ENCODE data around the gene PNMA6E.

Gene PNMA6E

DNA sequence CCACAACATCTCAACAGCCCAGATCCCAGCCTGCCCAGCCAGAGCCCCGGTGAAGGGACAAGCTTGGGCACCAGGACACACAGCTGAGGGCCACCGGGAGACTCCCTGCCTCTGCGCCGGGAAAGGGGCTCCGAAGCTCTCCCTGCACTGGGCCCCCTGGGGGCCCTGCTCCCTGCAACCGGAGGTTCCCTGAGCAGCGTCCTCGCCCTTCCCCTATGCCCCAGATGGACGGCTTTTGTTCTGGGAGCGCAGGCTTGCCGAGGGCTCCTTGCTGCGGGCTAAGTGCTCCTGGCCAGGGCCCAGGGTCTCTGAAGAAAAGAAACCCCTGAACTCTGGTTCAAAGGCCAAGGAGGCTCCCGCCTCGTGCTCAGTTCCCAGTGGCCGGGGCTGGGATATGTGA lies 9.2 kb upstream of the PNMA6E start:
- no peak for DNase-seq (ENCODE audit: low read depth)
- TF ChIP-seq, protein P1, sequence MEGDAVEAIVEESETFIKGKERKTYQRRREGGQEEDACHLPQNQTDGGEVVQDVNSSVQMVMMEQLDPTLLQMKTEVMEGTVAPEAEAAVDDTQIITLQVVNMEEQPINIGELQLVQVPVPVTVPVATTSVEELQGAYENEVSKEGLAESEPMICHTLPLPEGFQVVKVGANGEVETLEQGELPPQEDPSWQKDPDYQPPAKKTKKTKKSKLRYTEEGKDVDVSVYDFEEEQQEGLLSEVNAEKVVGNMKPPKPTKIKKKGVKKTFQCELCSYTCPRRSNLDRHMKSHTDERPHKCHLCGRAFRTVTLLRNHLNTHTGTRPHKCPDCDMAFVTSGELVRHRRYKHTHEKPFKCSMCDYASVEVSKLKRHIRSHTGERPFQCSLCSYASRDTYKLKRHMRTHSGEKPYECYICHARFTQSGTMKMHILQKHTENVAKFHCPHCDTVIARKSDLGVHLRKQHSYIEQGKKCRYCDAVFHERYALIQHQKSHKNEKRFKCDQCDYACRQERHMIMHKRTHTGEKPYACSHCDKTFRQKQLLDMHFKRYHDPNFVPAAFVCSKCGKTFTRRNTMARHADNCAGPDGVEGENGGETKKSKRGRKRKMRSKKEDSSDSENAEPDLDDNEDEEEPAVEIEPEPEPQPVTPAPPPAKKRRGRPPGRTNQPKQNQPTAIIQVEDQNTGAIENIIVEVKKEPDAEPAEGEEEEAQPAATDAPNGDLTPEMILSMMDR (IDR thresholded peaks at IDR 0.05; ENCODE audit: low read depth, low read length, missing control alignments): no peak
- in situ Hi-C loops (cut with HindIII; ENCODE audit: low sequenced_read_pairs): no loop called here
- H3K4me3 ChIP-seq (ENCODE audit: low read depth, low read length): no peak overlapping the region

DNA sequence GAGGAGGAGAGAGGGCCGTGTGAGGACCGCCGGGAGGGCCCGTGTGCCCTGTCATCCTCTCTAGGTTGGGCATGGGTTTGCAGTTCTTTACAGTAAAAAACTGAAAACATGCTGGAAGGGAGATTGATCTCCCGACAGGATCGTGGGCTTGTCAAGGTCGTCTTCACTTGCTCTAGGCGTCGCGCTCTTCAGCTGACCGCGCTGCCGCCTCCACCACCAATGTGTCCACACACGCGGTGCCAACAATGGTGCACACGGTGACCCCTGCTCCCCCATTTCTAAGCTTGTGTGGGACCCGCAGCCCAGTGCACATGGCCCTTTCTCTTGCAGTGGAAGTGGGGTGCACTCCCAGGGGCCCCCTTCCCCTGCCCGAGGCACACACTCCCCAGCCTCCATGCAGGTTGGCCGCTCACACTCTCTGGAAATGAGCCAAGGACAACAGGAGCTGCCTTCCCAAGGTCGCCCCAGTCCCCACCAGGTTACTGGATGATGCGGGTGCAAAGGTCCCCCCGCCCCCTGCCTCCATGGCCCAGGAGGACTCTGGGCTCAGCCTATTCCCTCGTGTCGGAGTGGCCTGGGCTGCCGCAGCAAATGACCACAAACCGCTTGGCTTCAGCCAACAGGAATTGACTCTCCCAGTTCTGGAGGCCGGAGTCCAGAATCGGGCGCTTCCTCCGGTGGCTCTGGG lies 8.4 kb upstream of the PNMA6E start:
- in situ Hi-C loops (cut with HindIII; ENCODE audit: low sequenced_read_pairs): no loop called here
- DNase-seq (ENCODE audit: low read depth): no peak

GRCh38 chrX:153408871-153409351 lies 7.8 kb upstream of the PNMA6E start:
- H3K4me3 ChIP-seq (ENCODE audit: low read depth, low read length): no peak overlapping the region
- DNase-seq (ENCODE audit: low read depth): no peak
- in situ Hi-C loops (cut with HindIII; ENCODE audit: low sequenced_read_pairs): no loop called here
- TF ChIP-seq, protein P1 (IDR thresholded peaks at IDR 0.05; ENCODE audit: low read depth, low read length, missing control alignments): no peak

More for the DNA sequence above, 8.4 kb upstream of the PNMA6E start:
- TF ChIP-seq, protein P1 (IDR thresholded peaks at IDR 0.05; ENCODE audit: low read depth, low read length, missing control alignments): no peak
- H3K4me3 ChIP-seq (ENCODE audit: low read depth, low read length): no peak overlapping the region

GRCh38 chrX:153408221-153408721 lies 7.1 kb upstream of the PNMA6E start:
- TF ChIP-seq, protein P1 (IDR thresholded peaks at IDR 0.05; ENCODE audit: low read depth, low read length, missing control alignments): no peak
- no peak overlapping the region for H3K4me3 ChIP-seq (ENCODE audit: low read depth, low read length)
- in situ Hi-C loops (cut with HindIII; ENCODE audit: low sequenced_read_pairs): no loop called here
- no peak for DNase-seq (ENCODE audit: low read depth)

DNA sequence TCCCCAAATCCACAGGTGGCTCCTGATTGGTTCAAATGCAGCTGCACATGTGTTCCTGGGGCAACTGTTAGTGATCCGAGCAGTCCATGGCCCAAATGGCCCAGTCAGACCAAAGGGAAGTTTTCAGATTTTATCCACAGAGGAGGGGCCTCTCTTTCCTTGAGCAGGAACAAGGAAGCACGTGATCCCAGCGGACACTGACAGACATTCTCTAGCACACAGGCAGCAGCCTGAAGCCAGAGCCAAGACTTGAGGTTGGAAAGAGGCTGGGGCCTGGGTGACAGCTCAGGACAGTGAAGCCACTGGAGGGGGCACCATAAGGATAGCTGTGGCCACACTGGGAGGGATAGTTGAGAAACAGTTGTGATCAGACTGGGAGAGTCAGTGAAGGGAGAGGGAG lies 6.6 kb upstream of the PNMA6E start:
- no peak for DNase-seq (ENCODE audit: low read depth)
- H3K4me3 ChIP-seq (ENCODE audit: low read depth, low read length): no peak overlapping the region
- in situ Hi-C loops (cut with HindIII; ENCODE audit: low sequenced_read_pairs): no loop called here
- TF ChIP-seq, protein P1 (IDR thresholded peaks at IDR 0.05; ENCODE audit: low read depth, low read length, missing control alignments): no peak

DNA sequence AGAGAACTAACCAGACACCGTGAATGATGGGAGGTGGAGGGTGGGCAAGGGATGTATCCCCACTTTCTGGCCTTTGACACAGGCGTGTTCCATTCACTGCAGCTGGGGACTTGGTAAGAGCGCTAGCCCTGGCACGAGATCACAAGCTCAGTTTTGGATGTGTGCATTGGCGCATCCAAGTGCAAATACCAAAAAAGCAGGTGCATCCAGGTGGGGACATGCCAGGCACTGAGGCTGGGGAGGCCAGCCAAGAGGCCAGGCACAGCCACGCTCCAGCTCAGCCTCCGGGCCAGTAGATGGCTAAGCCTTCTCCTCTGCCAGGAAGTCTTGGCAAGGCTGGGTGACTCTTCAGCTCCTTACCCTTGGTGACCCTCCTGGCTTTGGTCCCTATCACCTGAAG lies 5.8 kb upstream of the PNMA6E start:
- H3K4me3 ChIP-seq (ENCODE audit: low read depth, low read length): no peak overlapping the region
- in situ Hi-C loops (cut with HindIII; ENCODE audit: low sequenced_read_pairs): no loop called here
- no peak for DNase-seq (ENCODE audit: low read depth)
- TF ChIP-seq, protein P1 (IDR thresholded peaks at IDR 0.05; ENCODE audit: low read depth, low read length, missing control alignments): no peak

Data from astrocyte of the cerebellum (primary cell).